HL-60 (cell line): ENCODE results near the gene XKR7.

ENCODE experiments used
- DNase-seq, 2 experiments: peaks; one replicate each; pipeline ENCODE4 v3.0.0-alpha.2; 2010 to 2020; ENCODE audit warnings: low read depth in 1 of 2, low spot score in 1 of 2
- H3K27ac ChIP-seq: fragments of 250-450 bp; sonication (Bioruptor Pico); replicated peaks from 2 replicates; pipeline ENCODE4 v1.5.1; 2020; ENCODE audit warnings: mild to moderate bottlenecking, moderate library complexity
- H3K27me3 ChIP-seq: fragments of 250-450 bp; sonication (Bioruptor Pico); 2 replicates; pipeline ENCODE4 v1.5.1; 2021; ENCODE audit warnings: mild to moderate bottlenecking, moderate library complexity; ENCODE audit not compliant: insufficient read depth, poor library complexity, severe bottlenecking
- H3K4me3 ChIP-seq: replicated peaks from 2 replicates; pipeline ENCODE4 v1.5.1; 2011; ENCODE audit warnings: mild to moderate bottlenecking, control low read depth, low read length; ENCODE audit not compliant: insufficient read depth
- CTCF ChIP-seq: IDR thresholded peaks from one replicate; pipeline ENCODE4 v1.5.1; 2011; ENCODE audit warnings: low read length, control low read depth, inconsistent platforms; ENCODE audit not compliant: insufficient read depth
- GABPA ChIP-seq: IDR thresholded peaks from 2 replicates; pipeline ENCODE4 v1.6.1; 2012; ENCODE audit warnings: low read depth
- POLR2AphosphoS5 ChIP-seq: IDR thresholded peaks from 2 replicates; pipeline ENCODE4 v1.6.1; 2012; ENCODE audit warnings: low read depth
- REST ChIP-seq: IDR thresholded peaks from 2 replicates; pipeline ENCODE4 v1.6.1; 2012; ENCODE audit warnings: low read depth; ENCODE audit not compliant: insufficient replicate concordance
- SPI1 ChIP-seq: IDR thresholded peaks from 2 replicates; pipeline ENCODE4 v1.6.1; 2012; ENCODE audit warnings: low read depth, mild to moderate bottlenecking, borderline replicate concordance

XKR7 gene

GRCh38 chr20:31963889-31964288, 4.1 kb upstream of the XKR7 start:
- DNase-seq, result no peak
- TF ChIP-seq REST (no peak), CTCF (no peak)
- Histone ChIP-seq H3K27ac (no peak overlapping the region), H3K4me3 (no peak overlapping the region), H3K27me3 (no peaks in the 10 kb centered on the region)

- no peak for TF ChIP-seq POLR2AphosphoS5
- TF ChIP-seq REST, result no peak
- TF ChIP-seq CTCF, result no peak
- no peak for TF ChIP-seq GABPA
- no peak for TF ChIP-seq SPI1
- peaks cover 10% of the 10 kb centered on the region for H3K27me3 ChIP-seq
- no peak overlapping the region for H3K4me3 ChIP-seq
- no peak overlapping the region for H3K27ac ChIP-seq
- no peak for DNase-seq
Measured at GRCh38 chr20:31966991-31967655, 828 bp upstream of the XKR7 start.

- TF ChIP-seq REST, result peak; percentile 100
- peak; percentile 39; the same call in 1 of the 2 replicates for TF ChIP-seq GABPA
- no peak for TF ChIP-seq POLR2AphosphoS5
- peak; percentile 52 to 69 for DNase-seq
- Histone ChIP-seq H3K27ac (no peak overlapping the region), H3K4me3 (peak overlapping the region; percentile 54), H3K27me3 (peaks cover 10% of the 10 kb centered on the region)
Measured at GRCh38 chr20:31968291-31969126, 558 bp downstream of the XKR7 start.
